ENCODE results near the gene CTNNA3. TPM values are rescaled to one million over a fixed set of nuclear protein-coding genes. Genes with fewer than 3 reads are reported as not detected.

CTNNA3 gene
- total RNA-seq, 1 donor from 2014 or later = not detected

- TF ChIP-seq CTCF (IDR thresholded peaks at IDR 0.05) = no peak
- ATAC-seq (ENCODE audit: low read depth) = no peak
- ChIA-PET POLR2A (no interaction called here), CTCF (no interaction called here)
- H3K36me3 Mint-ChIP-seq (ENCODE audit: low read depth) = no peaks in the 10 kb centered on the region
- H3K27ac Mint-ChIP-seq = no peak overlapping the region
- peaks cover 2% of the 10 kb centered on the region for H3K9me3 Mint-ChIP-seq
- no peak overlapping the region for H3K4me3 Mint-ChIP-seq
- intact Hi-C loops (cut with micrococcal nuclease) = no loop called here
- no peaks in the 10 kb centered on the region for H3K4me1 Mint-ChIP-seq
- H3K27me3 Mint-ChIP-seq = no peaks in the 10 kb centered on the region
- DNase-seq = no peak
Measured at GRCh38 chr10:67140641-67141040, 555.4 kb downstream of the CTNNA3 start.

- Mint-ChIP-seq H3K27ac (no peak overlapping the region), H3K9me3 (no peaks in the 10 kb centered on the region), H3K36me3 (ENCODE audit: low read depth) (no peaks in the 10 kb centered on the region), H3K4me3 (no peak overlapping the region), H3K27me3 (no peaks in the 10 kb centered on the region), H3K4me1 (no peaks in the 10 kb centered on the region)
- intact Hi-C loops (cut with micrococcal nuclease) = no loop called here
- POLR2A ChIA-PET = no interaction called here
- ATAC-seq (ENCODE audit: low read depth) = no peak
- no peak for DNase-seq
- no peak for TF ChIP-seq CTCF (IDR thresholded peaks at IDR 0.05)
- CTCF ChIA-PET = no interaction called here
Measured at GRCh38 chr10:67127441-67127840, 568.6 kb downstream of the CTNNA3 start.

GRCh38 chr10:67119651-67120050, 576.3 kb downstream of the CTNNA3 start:
- ATAC-seq (ENCODE audit: low read depth) (no peak), DNase-seq (no peak)
- Mint-ChIP-seq H3K27me3 (no peaks in the 10 kb centered on the region), H3K27ac (no peak overlapping the region), H3K4me1 (no peaks in the 10 kb centered on the region), H3K4me3 (no peak overlapping the region), H3K9me3 (no peaks in the 10 kb centered on the region), H3K36me3 (ENCODE audit: low read depth) (no peaks in the 10 kb centered on the region)
- CTCF ChIA-PET = no interaction called here
- POLR2A ChIA-PET = no interaction called here
- no peak for TF ChIP-seq CTCF (IDR thresholded peaks at IDR 0.05)
- intact Hi-C loops (cut with micrococcal nuclease) = no loop called here

GRCh38 chr10:67115972-67116371, 580.0 kb downstream of the CTNNA3 start:
- Mint-ChIP-seq H3K4me1 (no peaks in the 10 kb centered on the region), H3K27me3 (no peaks in the 10 kb centered on the region), H3K9me3 (no peaks in the 10 kb centered on the region), H3K27ac (no peak overlapping the region), H3K36me3 (ENCODE audit: low read depth) (no peaks in the 10 kb centered on the region), H3K4me3 (no peak overlapping the region)
- DNase-seq (no peak), ATAC-seq (ENCODE audit: low read depth) (no peak)
- POLR2A ChIA-PET = no interaction called here
- CTCF ChIA-PET = no interaction called here
- intact Hi-C loops (cut with micrococcal nuclease) = no loop called here
- no peak for TF ChIP-seq CTCF (IDR thresholded peaks at IDR 0.05)

GRCh38 chr10:67114945-67115344, 581.0 kb downstream of the CTNNA3 start:
- H3K4me1 Mint-ChIP-seq = no peaks in the 10 kb centered on the region
- CTCF ChIA-PET = no interaction called here
- H3K9me3 Mint-ChIP-seq = no peaks in the 10 kb centered on the region
- intact Hi-C loops (cut with micrococcal nuclease) = no loop called here
- no peak for TF ChIP-seq CTCF (IDR thresholded peaks at IDR 0.05)
- no peak overlapping the region for H3K27ac Mint-ChIP-seq
- H3K27me3 Mint-ChIP-seq = no peaks in the 10 kb centered on the region
- no peak overlapping the region for H3K4me3 Mint-ChIP-seq
- no peak for ATAC-seq (ENCODE audit: low read depth)
- POLR2A ChIA-PET = no interaction called here
- DNase-seq = no peak
- no peaks in the 10 kb centered on the region for H3K36me3 Mint-ChIP-seq (ENCODE audit: low read depth)

All from activated B cell treated with CpG ODN at 0.5 μM for 24 hours (primary cell).